Mesenchymal stem cell (in vitro differentiated cells and primary cell): ENCODE data around the gene ANXA7.

Experiments used
- DNase-seq: peaks from one replicate; pipeline ENCODE4 v3.0.0-alpha.2; 2013
- H2AFZ ChIP-seq: one replicate; pipeline ENCODE4 v1.6.1; 2013; ENCODE audit warnings: low read depth, mild to moderate bottlenecking, control low read depth, inconsistent platforms, low read length, moderate library complexity
- H2AK5ac ChIP-seq: 2 replicates; pipeline ENCODE4 v1.6.1; 2013; ENCODE audit warnings: low read length, moderate library complexity, mild to moderate bottlenecking, inconsistent platforms; ENCODE audit not compliant: severe bottlenecking
- H2BK120ac ChIP-seq: one replicate; pipeline ENCODE4 v1.6.1; 2013; ENCODE audit warnings: low read depth, mild to moderate bottlenecking, inconsistent platforms, low read length, moderate library complexity
- H2BK12ac ChIP-seq, 2 experiments: one replicate each; pipeline ENCODE4 v1.6.1; 2013; ENCODE audit warnings: inconsistent platforms in 2 of 2, low read length in 2 of 2, mild to moderate bottlenecking in 2 of 2, moderate library complexity in 2 of 2, control low read depth in 1 of 2
- H2BK15ac ChIP-seq: one replicate; pipeline ENCODE4 v1.6.1; 2013; ENCODE audit warnings: mild to moderate bottlenecking, low read depth, inconsistent platforms; ENCODE audit not compliant: poor library complexity, severe bottlenecking
- H2BK5ac ChIP-seq: 2 replicates; pipeline ENCODE4 v1.6.1; 2013; ENCODE audit warnings: low read depth, mild to moderate bottlenecking, low read length, control low read depth, inconsistent platforms; ENCODE audit not compliant: poor library complexity, severe bottlenecking
- H3K14ac ChIP-seq, 2 experiments: one replicate each; pipeline ENCODE4 v1.6.1; 2013; ENCODE audit warnings: inconsistent platforms in 2 of 2, low read length in 2 of 2, control low read depth in 1 of 2, mild to moderate bottlenecking in 1 of 2, moderate library complexity in 1 of 2
- H3K18ac ChIP-seq, 2 experiments: one replicate each; pipeline ENCODE4 v1.6.1; 2013; ENCODE audit warnings: inconsistent platforms in 2 of 2, low read length in 2 of 2, control low read depth in 1 of 2, low read depth in 1 of 2, mild to moderate bottlenecking in 1 of 2
- H3K23ac ChIP-seq, 2 experiments: one replicate each; pipeline ENCODE4 v1.6.1; 2013; ENCODE audit warnings: inconsistent platforms in 2 of 2, low read length in 2 of 2, mild to moderate bottlenecking in 2 of 2, moderate library complexity in 2 of 2, control low read depth in 1 of 2
- H3K27ac ChIP-seq: 2 replicates; pipeline ENCODE4 v1.5.1; 2013; ENCODE audit warnings: mild to moderate bottlenecking, moderate library complexity, low read length, control low read depth, inconsistent platforms; ENCODE audit not compliant: poor library complexity, severe bottlenecking
- H3K27me3 ChIP-seq, 2 experiments: 2 replicates each; pipeline versions ENCODE4 v1.6.1 to v1.7.0; 2013; ENCODE audit warnings: low read length in 2 of 2, mild to moderate bottlenecking in 2 of 2, moderate library complexity in 2 of 2, control low read depth in 1 of 2, inconsistent platforms in 1 of 2; ENCODE audit not compliant: control insufficient read depth in 1 of 2, insufficient read depth in 1 of 2
- H3K36me3 ChIP-seq, 2 experiments: 2 replicates each; pipeline versions ENCODE4 v1.6.1 to v1.7.0; 2013; ENCODE audit warnings: low read length in 2 of 2, control low read depth in 1 of 2, inconsistent platforms in 1 of 2, low read depth in 1 of 2, mild to moderate bottlenecking in 1 of 2; ENCODE audit not compliant: insufficient read depth in 2 of 2, control insufficient read depth in 1 of 2
- H3K4ac ChIP-seq, 2 experiments: one replicate each; pipeline ENCODE4 v1.6.1; 2013; ENCODE audit warnings: inconsistent platforms in 2 of 2, low read length in 2 of 2, mild to moderate bottlenecking in 2 of 2, moderate library complexity in 2 of 2, control low read depth in 1 of 2, low read depth in 1 of 2
- H3K4me1 ChIP-seq: 2 replicates; pipeline ENCODE4 v1.6.1; 2013; ENCODE audit warnings: low read depth, low read length, control low read depth; ENCODE audit not compliant: control insufficient read depth, insufficient read depth
- H3K4me2 ChIP-seq: 2 replicates; pipeline ENCODE4 v1.6.1; 2013; ENCODE audit warnings: low read length, mild to moderate bottlenecking, inconsistent platforms; ENCODE audit not compliant: poor library complexity, severe bottlenecking
- H3K4me3 ChIP-seq, 2 experiments: 2 replicates each; pipeline versions ENCODE4 v1.5.1 to v1.7.0; 2013; ENCODE audit warnings: low read length in 2 of 2, mild to moderate bottlenecking in 2 of 2, control low read depth in 1 of 2, low read depth in 1 of 2; ENCODE audit not compliant: insufficient read depth in 1 of 2
- H3K79me1 ChIP-seq: replicated peaks from 2 replicates; pipeline ENCODE4 v1.6.1; 2013; ENCODE audit warnings: mild to moderate bottlenecking, control low read depth, low read length, inconsistent platforms; ENCODE audit not compliant: poor library complexity, severe bottlenecking
- H3K9ac ChIP-seq: 2 replicates; pipeline ENCODE4 v1.7.0; 2013; ENCODE audit warnings: mild to moderate bottlenecking, low read length, moderate library complexity
- H3K9me3 ChIP-seq: 2 replicates; pipeline ENCODE4 v1.7.0; 2013; ENCODE audit warnings: mild to moderate bottlenecking, low read length; ENCODE audit not compliant: control insufficient read depth
- H4K8ac ChIP-seq: one replicate; pipeline ENCODE4 v1.6.1; 2013; ENCODE audit warnings: inconsistent platforms, mild to moderate bottlenecking, low read length, moderate library complexity
- H4K91ac ChIP-seq: one replicate; pipeline ENCODE4 v1.6.1; 2013; ENCODE audit warnings: mild to moderate bottlenecking, low read length, inconsistent platforms
- WGBS: methylation state at CpG from one replicate; pipeline ENCODE4 v1.1.7; 2013; ENCODE audit warnings: mixed read lengths; 5-methylcytosine and 5-hydroxymethylcytosine counted together

Gene ANXA7

DNA sequence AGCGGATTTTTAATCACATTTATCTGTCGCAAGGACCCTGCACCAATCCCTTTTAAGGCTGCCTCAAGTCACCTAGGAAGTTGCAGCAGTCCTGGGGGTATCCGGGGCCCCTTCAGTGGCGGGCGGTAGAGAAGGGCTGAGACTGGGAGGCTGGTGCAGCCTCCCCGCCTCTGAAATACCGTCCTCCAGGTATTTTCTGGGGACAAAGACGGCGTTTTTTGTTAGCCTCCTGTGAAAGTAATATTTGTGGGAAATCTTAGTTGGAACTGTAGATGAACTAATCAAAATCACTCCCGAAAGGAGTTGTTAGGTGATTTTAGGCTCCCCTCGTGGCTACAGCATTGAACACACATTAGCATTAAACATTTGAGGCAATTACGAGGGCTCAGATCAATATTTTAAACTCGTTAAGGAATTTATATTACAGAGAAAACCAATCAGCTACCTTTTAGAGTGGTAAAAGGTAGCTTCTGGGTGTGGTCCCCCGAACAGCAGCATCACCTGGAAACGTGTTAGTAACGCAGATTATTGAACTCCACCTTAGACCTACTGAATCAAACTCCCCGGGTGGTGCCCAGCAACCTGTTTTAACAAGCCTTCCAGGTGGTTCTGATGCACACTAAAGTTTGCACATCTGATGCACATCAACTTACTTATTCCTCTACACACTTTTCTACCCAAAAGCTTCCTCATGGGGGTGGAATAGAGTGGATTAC, 530 bp upstream of the ANXA7 start:
- Histone ChIP-seq H2BK15ac (peak overlapping the region; percentile 93), H4K8ac (peak overlapping the region; percentile 69), H3K4ac (peak overlapping the region in 1 of 2 experiments; percentile 41), H2BK5ac (no peak overlapping the region), H3K14ac (peak overlapping the region in 1 of 2 experiments; percentile 80), H2BK120ac (no peak overlapping the region), H3K4me1 (peaks cover 3% of the 10 kb centered on the region), H3K27ac (peak overlapping the region; percentile 32), H3K23ac (no peak overlapping the region), H2AFZ (no peak overlapping the region), H2BK12ac (peak overlapping the region in 1 of 2 experiments; percentile 33), H3K9ac (peak overlapping the region; percentile 94), H2AK5ac (no peak overlapping the region), H3K18ac (peak overlapping the region in 1 of 2 experiments; percentile 56), H3K9me3 (no peaks in the 10 kb centered on the region), H3K4me3 (peak overlapping the region; percentile 91 to 100), H3K4me2 (peak overlapping the region; percentile 99), H3K27me3 (no peaks in the 10 kb centered on the region), H3K79me1 (no peaks in the 10 kb centered on the region), H4K91ac (no peak overlapping the region), H3K36me3 (peaks cover 0 to 5% of the 10 kb centered on the region in 2 experiments)
- WGBS, result 19% methylated on average over 12 of the region's 17 CpGs
- no peak for DNase-seq

DNA sequence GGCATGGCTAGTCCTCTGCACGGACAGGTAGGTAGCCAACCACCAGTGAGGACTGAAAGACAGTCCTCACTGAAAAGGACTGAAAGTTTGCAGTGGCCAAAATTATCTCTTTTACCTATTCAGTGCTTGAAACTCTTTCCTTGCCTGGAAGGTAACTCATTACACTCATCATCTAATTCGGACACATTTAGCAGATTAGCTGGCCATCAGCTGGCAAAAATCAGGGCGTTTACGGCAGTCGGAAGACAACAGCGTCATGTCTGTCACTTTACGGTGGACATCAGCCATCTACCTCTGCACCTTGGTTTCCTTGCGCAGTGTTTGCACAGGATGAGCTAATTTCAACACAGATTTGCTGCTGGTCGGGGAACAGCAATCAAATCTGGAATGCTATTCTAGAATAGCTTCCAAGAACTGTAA, 740 bp downstream of the ANXA7 start:
- Histone ChIP-seq H3K9ac (peak overlapping the region; percentile 94), H3K18ac (peak overlapping the region; percentile 81 to 98), H3K4me1 (peaks cover 3% of the 10 kb centered on the region), H2BK5ac (no peak overlapping the region), H4K8ac (no peak overlapping the region), H3K79me1 (no peaks in the 10 kb centered on the region), H3K14ac (peak overlapping the region in 1 of 2 experiments; percentile 59), H3K23ac (peak overlapping the region in 1 of 2 experiments; percentile 93), H2AFZ (no peak overlapping the region), H3K4ac (peak overlapping the region; percentile 91 to 98), H2BK120ac (no peak overlapping the region), H3K4me3 (peak overlapping the region; percentile 91 to 100), H3K27me3 (no peaks in the 10 kb centered on the region), H2BK12ac (peak overlapping the region in 1 of 2 experiments; percentile 42), H3K36me3 (peaks cover 0 to 5% of the 10 kb centered on the region in 2 experiments), H2BK15ac (no peak overlapping the region), H3K4me2 (peak overlapping the region; percentile 90), H3K27ac (peak overlapping the region; percentile 82), H4K91ac (no peak overlapping the region), H3K9me3 (no peaks in the 10 kb centered on the region), H2AK5ac (peak overlapping the region; percentile 73)
- no peak for DNase-seq
- WGBS, result 16% methylated on average over 9 of the region's 9 CpGs

DNA sequence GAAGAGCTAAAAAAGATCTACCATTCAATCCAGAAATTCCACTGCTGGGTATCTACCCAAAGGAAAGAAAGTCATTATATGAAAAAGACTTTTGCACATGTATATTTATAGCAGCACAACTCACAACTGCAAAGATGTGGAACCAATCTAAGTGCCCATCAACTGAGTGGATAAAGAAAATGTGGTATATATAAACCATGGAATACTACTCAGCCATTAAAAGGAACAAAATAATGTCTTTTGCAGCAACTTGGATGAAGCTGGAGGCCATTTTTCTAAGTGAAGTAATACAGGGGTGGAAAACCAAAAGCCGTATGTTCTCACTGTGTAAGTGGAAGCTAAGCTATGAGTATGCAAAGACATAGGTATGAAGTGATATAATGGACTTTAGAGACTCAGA, 3.0 kb downstream of the ANXA7 start:
- no peak overlapping the region for H4K91ac ChIP-seq
- 100% methylated on average over 1 of the region's 1 CpG for WGBS

DNA sequence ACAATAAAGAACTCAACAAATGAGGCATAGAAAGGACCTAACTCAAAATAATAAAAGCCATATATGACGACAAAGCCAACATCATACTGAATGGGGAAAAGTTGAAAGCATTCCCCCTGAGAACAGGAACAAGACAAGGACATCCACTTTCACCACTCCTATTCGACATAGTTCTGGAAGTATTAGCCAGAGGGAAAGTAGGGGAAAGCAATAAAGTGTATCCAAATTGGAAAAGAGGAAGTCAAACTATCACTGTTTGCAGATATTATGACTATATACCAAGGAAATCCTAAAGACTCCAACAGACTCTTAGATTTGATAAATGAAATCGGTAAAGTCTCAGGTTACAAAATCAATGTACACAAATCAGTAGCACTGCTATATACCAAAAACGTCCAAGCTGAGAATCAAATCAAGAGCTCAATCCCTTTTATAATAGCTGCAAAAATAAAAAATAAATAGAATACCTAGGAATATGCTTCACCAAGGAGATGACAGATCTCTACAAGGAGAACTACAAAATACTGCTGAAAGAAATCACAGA, 4.8 kb downstream of the ANXA7 start:
- H3K9ac ChIP-seq, result no peak overlapping the region
- H3K4ac ChIP-seq, result no peak overlapping the region
- H4K91ac ChIP-seq, result no peak overlapping the region
- peaks cover 0 to 30% of the 10 kb centered on the region in 2 experiments for H3K36me3 ChIP-seq
- H4K8ac ChIP-seq, result no peak overlapping the region
- no peak overlapping the region for H2AK5ac ChIP-seq
- H3K4me1 ChIP-seq, result peaks cover 10% of the 10 kb centered on the region
- no peak overlapping the region for H2AFZ ChIP-seq
- WGBS, result 100% methylated on average over 2 of the region's 4 CpGs
- no peak overlapping the region for H3K4me2 ChIP-seq
- H3K79me1 ChIP-seq, result no peaks in the 10 kb centered on the region
- H3K18ac ChIP-seq, result no peak overlapping the region
- H3K4me3 ChIP-seq, result no peak overlapping the region
- no peak overlapping the region for H3K23ac ChIP-seq
- H2BK5ac ChIP-seq, result no peak overlapping the region
- DNase-seq, result no peak
- H3K27me3 ChIP-seq, result no peaks in the 10 kb centered on the region
- H2BK15ac ChIP-seq, result no peak overlapping the region
- no peak overlapping the region for H3K14ac ChIP-seq
- no peak overlapping the region for H2BK12ac ChIP-seq
- H2BK120ac ChIP-seq, result no peak overlapping the region
- no peak overlapping the region for H3K27ac ChIP-seq
- H3K9me3 ChIP-seq, result no peaks in the 10 kb centered on the region

More for the DNA sequence above, 3.0 kb downstream of the ANXA7 start:
- H3K9ac ChIP-seq, result no peak overlapping the region
- H3K4me1 ChIP-seq, result peaks cover 10% of the 10 kb centered on the region
- H3K14ac ChIP-seq, result no peak overlapping the region
- H2BK12ac ChIP-seq, result no peak overlapping the region
- H3K4ac ChIP-seq, result no peak overlapping the region
- DNase-seq, result no peak
- peaks cover 0 to 25% of the 10 kb centered on the region in 2 experiments for H3K36me3 ChIP-seq
- no peak overlapping the region for H2AK5ac ChIP-seq
- H3K4me2 ChIP-seq, result no peak overlapping the region
- no peak overlapping the region for H3K23ac ChIP-seq
- no peak overlapping the region for H3K27ac ChIP-seq
- H3K18ac ChIP-seq, result no peak overlapping the region
- peak overlapping the region in 1 of 2 experiments; percentile 91 for H3K4me3 ChIP-seq
- no peaks in the 10 kb centered on the region for H3K9me3 ChIP-seq
- no peak overlapping the region for H2BK15ac ChIP-seq
- no peak overlapping the region for H2BK5ac ChIP-seq
- H2BK120ac ChIP-seq, result no peak overlapping the region
- H2AFZ ChIP-seq, result no peak overlapping the region
- no peaks in the 10 kb centered on the region for H3K27me3 ChIP-seq
- no peaks in the 10 kb centered on the region for H3K79me1 ChIP-seq
- H4K8ac ChIP-seq, result no peak overlapping the region
